WI38 (cell line): Measurements from ENCODE around the gene CREM.
A peak's percentile ranks its signal among the peaks of the same experiment; 100 is the strongest.

ENCODE experiments used
- H3K4me3 ChIP-seq: 2 replicates; pipeline ENCODE4 v1.5.1; 2011; ENCODE audit warnings: low read depth, mild to moderate bottlenecking, control low read depth, low read length
- TF ChIP-seq, protein P1 (sequence below): IDR thresholded peaks from 2 replicates; pipeline ENCODE4 v1.5.1; 2012; ENCODE audit warnings: low read depth, mild to moderate bottlenecking, control low read depth, low read length

CREM gene

DNA sequence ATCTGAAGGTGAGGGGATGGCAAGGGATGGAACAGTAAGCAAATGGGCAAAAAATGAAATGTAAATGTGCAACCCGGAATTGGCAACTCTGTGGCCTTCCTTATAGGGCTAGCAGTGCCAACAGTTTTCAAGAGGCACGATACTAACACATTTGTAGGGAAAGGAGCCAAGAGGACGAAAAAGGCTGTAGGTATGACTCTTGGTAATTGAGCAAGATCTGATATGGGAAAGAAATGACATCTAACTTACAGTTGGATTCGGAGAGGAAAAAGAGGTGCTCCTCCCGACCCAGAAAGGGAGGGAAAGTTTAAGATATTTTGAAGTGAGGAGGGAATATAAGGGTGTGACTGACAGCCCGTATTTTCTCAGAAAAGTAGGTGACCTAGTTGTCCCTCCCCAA lies 2.1 kb upstream of the CREM start:
- H3K4me3 ChIP-seq, result no peak overlapping the region

DNA sequence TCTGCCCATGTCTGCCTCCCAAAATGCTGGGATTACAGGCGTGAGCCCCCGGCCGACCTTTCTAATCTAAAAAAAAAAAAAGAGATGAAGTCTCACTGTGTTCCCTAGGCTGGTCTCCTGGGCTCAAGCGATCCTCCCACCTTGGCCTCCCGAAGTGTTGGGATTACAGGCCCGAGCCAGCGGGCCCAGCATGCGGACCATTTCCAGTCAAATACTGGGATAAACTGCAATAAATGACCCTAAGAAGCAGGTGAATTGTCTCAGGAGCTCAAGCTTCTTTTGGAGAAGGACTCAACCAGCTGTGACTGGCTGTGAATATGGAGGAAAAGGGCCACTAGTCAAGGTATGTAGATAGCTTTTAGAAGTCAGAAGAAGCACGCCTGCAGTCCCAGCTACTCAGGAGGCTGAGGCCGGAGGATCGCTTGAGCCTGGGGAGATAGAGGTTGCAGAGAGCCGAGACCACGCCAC lies 550 bp upstream of the CREM start:
- TF ChIP-seq, protein P1, sequence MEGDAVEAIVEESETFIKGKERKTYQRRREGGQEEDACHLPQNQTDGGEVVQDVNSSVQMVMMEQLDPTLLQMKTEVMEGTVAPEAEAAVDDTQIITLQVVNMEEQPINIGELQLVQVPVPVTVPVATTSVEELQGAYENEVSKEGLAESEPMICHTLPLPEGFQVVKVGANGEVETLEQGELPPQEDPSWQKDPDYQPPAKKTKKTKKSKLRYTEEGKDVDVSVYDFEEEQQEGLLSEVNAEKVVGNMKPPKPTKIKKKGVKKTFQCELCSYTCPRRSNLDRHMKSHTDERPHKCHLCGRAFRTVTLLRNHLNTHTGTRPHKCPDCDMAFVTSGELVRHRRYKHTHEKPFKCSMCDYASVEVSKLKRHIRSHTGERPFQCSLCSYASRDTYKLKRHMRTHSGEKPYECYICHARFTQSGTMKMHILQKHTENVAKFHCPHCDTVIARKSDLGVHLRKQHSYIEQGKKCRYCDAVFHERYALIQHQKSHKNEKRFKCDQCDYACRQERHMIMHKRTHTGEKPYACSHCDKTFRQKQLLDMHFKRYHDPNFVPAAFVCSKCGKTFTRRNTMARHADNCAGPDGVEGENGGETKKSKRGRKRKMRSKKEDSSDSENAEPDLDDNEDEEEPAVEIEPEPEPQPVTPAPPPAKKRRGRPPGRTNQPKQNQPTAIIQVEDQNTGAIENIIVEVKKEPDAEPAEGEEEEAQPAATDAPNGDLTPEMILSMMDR, result no peak
- H3K4me3 ChIP-seq, result peak overlapping the region; percentile 70

More for the DNA sequence above, 2.1 kb upstream of the CREM start:
- TF ChIP-seq, protein P1, result no peak

DNA sequence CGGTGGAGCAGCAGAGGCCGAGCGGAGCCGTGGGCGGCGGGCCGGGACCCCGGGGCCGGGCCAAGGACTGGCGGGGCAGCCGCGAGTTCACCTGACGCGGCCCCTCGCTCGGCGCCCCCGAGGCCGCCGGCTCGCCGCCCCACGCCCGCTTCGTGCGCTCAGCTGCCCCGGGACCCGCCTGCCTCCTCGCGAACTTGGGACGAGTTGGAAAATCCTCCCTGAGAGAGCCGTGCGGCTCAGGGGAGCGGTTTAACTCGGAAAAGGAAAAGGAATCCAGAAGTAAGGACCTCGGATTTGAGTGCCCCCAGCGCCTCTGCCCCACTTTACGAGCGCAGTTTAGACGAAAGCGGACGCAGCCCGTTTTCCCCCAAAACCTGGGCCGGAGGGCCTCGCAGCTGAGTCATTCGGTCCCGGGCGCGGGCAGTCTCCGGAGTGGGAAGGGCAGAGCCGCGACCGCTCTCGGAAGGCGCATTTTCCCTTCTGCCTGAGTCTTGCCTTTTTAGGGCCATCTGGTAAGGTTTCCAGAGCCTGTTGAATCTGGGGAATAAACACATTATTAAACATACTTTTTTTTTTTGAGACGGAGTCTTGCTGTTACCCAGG lies 744 bp downstream of the CREM start:
- TF ChIP-seq, protein P1, result no peak
- H3K4me3 ChIP-seq, result peak overlapping the region; percentile 70

DNA sequence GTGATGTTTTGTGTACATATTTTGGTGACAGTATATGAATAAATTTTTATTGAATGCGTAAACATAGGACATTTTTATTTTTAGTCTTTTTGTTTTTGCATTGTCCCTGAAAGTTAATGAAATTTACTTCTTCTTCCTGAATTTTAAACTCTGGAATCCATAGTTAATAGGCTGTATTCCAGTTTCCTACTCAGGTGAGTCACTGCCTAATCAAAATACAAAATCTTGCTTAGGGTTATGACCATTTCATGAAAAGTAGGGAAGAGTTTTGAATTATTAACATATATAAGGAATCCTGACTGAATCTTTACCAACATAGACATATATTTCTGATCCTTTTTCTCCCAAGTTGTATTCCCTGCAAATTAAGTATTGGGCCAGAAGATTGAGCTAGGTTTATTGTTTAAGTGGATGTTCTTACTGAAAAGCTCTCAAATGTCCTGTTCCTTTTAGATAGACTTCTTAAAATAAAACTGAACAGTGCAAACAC lies 2.6 kb downstream of the CREM start:
- H3K4me3 ChIP-seq, result no peak overlapping the region
- TF ChIP-seq, protein P1, result no peak

DNA sequence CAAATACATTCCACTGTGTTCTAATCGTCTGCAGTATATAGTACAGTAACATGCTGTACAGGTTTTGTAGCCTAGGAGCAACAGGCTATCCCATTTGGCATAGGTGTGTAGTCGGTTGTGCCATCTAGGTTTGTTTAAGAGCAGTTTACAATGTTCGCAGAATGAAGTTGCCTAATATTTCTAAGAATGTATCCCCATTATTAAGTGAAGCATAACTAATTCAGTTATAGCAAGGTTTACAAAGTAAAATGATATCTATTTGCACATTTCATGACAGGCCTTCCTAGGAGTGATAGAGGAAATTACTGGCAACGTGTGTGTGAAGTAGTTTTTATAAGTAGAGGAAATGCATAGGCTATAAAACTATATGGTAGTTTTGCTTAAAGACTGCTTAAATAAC lies 4.0 kb downstream of the CREM start:
- TF ChIP-seq, protein P1, result no peak
- no peak overlapping the region for H3K4me3 ChIP-seq

DNA sequence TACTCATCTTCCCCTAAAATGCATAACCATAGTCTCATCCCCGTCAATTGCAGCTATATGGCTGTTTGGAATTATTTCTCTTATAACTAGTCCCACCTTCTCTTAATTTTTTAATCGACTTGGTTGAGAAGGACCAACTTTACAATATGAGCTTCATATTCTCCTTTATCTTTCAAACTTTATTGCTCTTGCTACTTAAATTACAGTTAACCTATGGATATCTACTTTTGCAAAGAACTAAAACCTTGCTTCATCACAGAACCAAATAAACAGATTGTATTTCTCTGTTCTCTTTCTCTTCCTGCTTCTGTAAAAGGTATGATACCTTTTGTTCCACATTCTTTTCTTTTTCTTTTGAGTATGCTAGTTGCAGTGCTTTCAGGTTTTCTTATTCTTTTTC lies 6.1 kb downstream of the CREM start:
- TF ChIP-seq, protein P1, result no peak
- no peak overlapping the region for H3K4me3 ChIP-seq

DNA sequence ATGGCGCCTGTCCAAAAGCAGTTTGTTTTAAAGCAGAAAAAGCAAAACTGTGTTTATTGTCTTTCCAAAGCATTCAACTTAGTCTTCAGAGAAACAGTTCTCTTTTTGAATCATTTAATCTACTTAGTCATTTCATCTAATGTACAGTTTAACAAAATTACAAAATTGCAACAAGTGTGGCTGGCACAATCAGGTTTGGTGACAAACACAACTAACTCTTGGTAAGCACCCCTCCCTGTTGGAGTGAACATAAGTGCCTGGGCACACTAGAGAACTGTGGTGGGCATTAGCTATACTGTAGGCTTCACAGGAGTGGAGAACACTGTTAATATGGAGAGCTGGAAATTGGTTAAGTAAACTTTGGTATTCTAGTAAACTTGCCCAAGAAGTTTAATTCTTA lies 6.9 kb downstream of the CREM start:
- TF ChIP-seq, protein P1, result no peak

More for the DNA sequence above, 6.9 kb downstream of the CREM start:
- no peak overlapping the region for H3K4me3 ChIP-seq
